OCI-LY1 (cell line): Measurements from ENCODE around the gene HERC6.

Experiments used
- H2AFZ ChIP-seq: fragments of 200-600 bp; sonication (generic), shearing (Covaris generic); 2 replicates; pipeline ENCODE4 v1.6.0; 2014; ENCODE audit warnings: antibody characterized with exemption, mild to moderate bottlenecking, low read length
- H3F3A ChIP-seq: fragments of 200-600 bp; sonication (generic), shearing (Covaris generic); 2 replicates; pipeline ENCODE4 v1.6.0; 2014; ENCODE audit warnings: mild to moderate bottlenecking, antibody characterized with exemption, low read length, moderate library complexity; ENCODE audit not compliant: insufficient read depth
- H3K27ac ChIP-seq: fragments of 200-600 bp; sonication (generic); 2 replicates; pipeline ENCODE4 v1.5.1; 2014; ENCODE audit warnings: low read length, mixed run types, mild to moderate bottlenecking, low read depth; ENCODE audit not compliant: poor library complexity, severe bottlenecking
- H3K27me3 ChIP-seq: fragments of 200-600 bp; sonication (generic); 2 replicates; pipeline ENCODE4 v1.6.0; 2014; ENCODE audit warnings: antibody characterized with exemption, mild to moderate bottlenecking, low read length, moderate library complexity; ENCODE audit not compliant: insufficient read depth
- H3K36me3 ChIP-seq: fragments of 200-600 bp; sonication (generic); 2 replicates; pipeline ENCODE4 v1.6.1; 2014; ENCODE audit warnings: mild to moderate bottlenecking, antibody characterized with exemption, low read length, moderate library complexity, mixed read lengths; ENCODE audit not compliant: insufficient read depth
- H3K4me1 ChIP-seq: fragments of 200-600 bp; sonication (generic); 2 replicates; pipeline ENCODE4 v1.5.1; 2014; ENCODE audit warnings: mild to moderate bottlenecking, low read length, moderate library complexity; ENCODE audit not compliant: insufficient read depth, severe bottlenecking
- H3K4me2 ChIP-seq: fragments of 200-600 bp; sonication (generic), shearing (Covaris generic); 2 replicates; pipeline ENCODE4 v1.6.1; 2014; ENCODE audit warnings: low read length
- H3K4me3 ChIP-seq: fragments of 200-600 bp; sonication (generic); 2 replicates; pipeline ENCODE4 v1.5.1; 2014; ENCODE audit warnings: low read length, low read depth, mild to moderate bottlenecking, mixed read lengths; ENCODE audit not compliant: poor library complexity, severe bottlenecking
- H3K79me2 ChIP-seq: fragments of 200-600 bp; shearing (Covaris generic); 2 replicates; pipeline ENCODE4 v1.6.1; 2016; ENCODE audit warnings: mixed run types, low read length, mixed read lengths; ENCODE audit not compliant: insufficient read depth
- H3K9ac ChIP-seq: fragments of 200-600 bp; sonication (generic), shearing (Covaris generic); 2 replicates; pipeline ENCODE4 v1.6.1; 2014; ENCODE audit warnings: mild to moderate bottlenecking, low read length, mixed read lengths
- H3K9me2 ChIP-seq: fragments of 200-600 bp; sonication (generic), shearing (Covaris generic); 2 replicates; pipeline ENCODE4 v1.6.1; 2014; ENCODE audit warnings: low read depth, mild to moderate bottlenecking, low read length, mixed read lengths
- H3K9me3 ChIP-seq: fragments of 200-600 bp; shearing (Covaris generic); 2 replicates; pipeline ENCODE4 v1.6.1; 2014; ENCODE audit warnings: low read length, mixed read lengths
- H4K20me1 ChIP-seq: fragments of 200-600 bp; sonication (generic), shearing (Covaris generic); 2 replicates; pipeline ENCODE4 v1.6.0; 2016; ENCODE audit warnings: mild to moderate bottlenecking, low read length; ENCODE audit not compliant: insufficient read depth
- EZH2 ChIP-seq: fragments of 200-600 bp; sonication (generic), shearing (Covaris generic); IDR thresholded peaks from 2 replicates; pipeline ENCODE4 v1.8.0; 2017; ENCODE audit warnings: borderline replicate concordance, mixed run types, mild to moderate bottlenecking, antibody characterized with exemption, low read length, moderate library complexity, mixed read lengths
- TF ChIP-seq, protein P1 (sequence below): fragments of 200-600 bp; sonication (generic), shearing (Covaris generic); IDR thresholded peaks from 2 replicates; pipeline ENCODE4 v1.5.1; 2017; ENCODE audit warnings: mild to moderate bottlenecking, antibody characterized with exemption, low read length, moderate library complexity, mixed read lengths

HERC6 gene

DNA sequence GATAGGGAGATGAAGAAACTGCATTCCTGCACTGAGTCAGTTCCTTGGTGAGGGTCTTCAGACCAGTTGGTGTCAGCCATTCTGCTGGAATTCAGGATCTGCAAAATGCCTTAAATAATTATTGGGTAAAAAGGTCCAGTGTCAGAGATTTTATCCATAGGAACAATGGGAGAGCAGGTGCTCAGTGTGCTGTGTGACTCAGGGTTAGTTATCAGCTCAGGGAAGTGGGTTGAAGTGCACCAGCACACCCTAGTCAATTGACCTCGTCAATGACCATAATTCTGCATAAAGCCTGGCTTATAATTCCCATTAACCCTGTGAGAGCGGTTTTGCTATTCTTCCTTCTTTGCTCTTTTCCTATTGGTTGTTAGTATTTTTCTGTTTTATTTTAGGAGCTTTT lies 37.3 kb downstream of the HERC6 start:
- Histone ChIP-seq H4K20me1 (no peaks in the 10 kb centered on the region), H3K79me2 (no peaks in the 10 kb centered on the region), H3K27me3 (no peaks in the 10 kb centered on the region), H3K36me3 (no peaks in the 10 kb centered on the region), H2AFZ (no peak overlapping the region), H3K9me3 (no peaks in the 10 kb centered on the region), H3K4me2 (no peak overlapping the region), H3K27ac (no peak overlapping the region), H3K4me1 (no peaks in the 10 kb centered on the region), H3F3A (no peaks in the 10 kb centered on the region), H3K9ac (no peak overlapping the region), H3K9me2 (no peaks in the 10 kb centered on the region), H3K4me3 (no peak overlapping the region)
- TF ChIP-seq EZH2 = no peak
- TF ChIP-seq, protein P1, sequence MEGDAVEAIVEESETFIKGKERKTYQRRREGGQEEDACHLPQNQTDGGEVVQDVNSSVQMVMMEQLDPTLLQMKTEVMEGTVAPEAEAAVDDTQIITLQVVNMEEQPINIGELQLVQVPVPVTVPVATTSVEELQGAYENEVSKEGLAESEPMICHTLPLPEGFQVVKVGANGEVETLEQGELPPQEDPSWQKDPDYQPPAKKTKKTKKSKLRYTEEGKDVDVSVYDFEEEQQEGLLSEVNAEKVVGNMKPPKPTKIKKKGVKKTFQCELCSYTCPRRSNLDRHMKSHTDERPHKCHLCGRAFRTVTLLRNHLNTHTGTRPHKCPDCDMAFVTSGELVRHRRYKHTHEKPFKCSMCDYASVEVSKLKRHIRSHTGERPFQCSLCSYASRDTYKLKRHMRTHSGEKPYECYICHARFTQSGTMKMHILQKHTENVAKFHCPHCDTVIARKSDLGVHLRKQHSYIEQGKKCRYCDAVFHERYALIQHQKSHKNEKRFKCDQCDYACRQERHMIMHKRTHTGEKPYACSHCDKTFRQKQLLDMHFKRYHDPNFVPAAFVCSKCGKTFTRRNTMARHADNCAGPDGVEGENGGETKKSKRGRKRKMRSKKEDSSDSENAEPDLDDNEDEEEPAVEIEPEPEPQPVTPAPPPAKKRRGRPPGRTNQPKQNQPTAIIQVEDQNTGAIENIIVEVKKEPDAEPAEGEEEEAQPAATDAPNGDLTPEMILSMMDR = no peak

DNA sequence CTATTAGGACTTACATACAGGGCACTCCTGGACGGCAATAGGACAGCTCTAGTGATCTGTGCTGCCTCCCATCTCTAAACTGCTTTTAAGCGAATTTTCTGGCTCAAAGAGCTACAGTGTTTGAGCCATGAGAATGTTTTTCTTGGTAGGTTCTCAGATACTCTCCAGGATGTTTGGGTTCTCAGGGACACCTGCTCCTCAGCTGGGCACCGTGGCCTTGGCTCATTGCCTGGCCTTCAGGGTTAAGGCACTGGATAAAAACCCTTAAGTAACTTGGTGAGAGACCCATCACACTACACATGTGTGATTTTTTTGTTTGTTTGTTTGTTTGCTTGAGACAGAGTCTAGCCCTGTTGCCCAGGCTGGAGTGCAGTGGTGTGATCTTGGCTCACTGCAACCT lies 39.8 kb downstream of the HERC6 start:
- Histone ChIP-seq H3K9me3 (no peaks in the 10 kb centered on the region), H3K4me2 (no peak overlapping the region), H2AFZ (no peak overlapping the region), H4K20me1 (no peaks in the 10 kb centered on the region), H3K9me2 (no peaks in the 10 kb centered on the region), H3K4me3 (no peak overlapping the region), H3K79me2 (no peaks in the 10 kb centered on the region), H3K9ac (no peak overlapping the region), H3F3A (no peaks in the 10 kb centered on the region), H3K27ac (no peak overlapping the region), H3K27me3 (no peaks in the 10 kb centered on the region), H3K36me3 (no peaks in the 10 kb centered on the region), H3K4me1 (no peaks in the 10 kb centered on the region)
- TF ChIP-seq EZH2 = no peak
- TF ChIP-seq, protein P1 = no peak

DNA sequence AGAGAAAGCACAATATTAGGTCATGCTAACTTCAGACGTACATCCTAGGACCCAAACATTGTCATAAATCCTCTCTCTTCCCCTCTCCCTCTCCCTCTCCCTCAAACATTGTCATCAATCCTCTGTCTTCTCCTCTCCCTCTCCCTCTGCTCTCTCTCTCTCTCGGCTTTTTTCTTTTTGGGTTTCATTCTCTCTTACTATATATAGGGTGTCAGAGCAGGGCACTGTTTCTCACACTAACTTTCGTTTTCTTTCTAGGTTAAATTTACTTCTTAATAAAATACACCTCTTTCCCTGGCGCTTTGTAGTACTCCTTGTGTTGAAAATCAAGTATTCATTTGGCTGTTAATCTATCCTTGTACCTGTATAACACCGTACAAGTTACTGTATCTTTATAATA lies 41.2 kb downstream of the HERC6 start:
- Histone ChIP-seq H3F3A (no peaks in the 10 kb centered on the region), H3K9ac (no peak overlapping the region), H3K27ac (no peak overlapping the region), H3K36me3 (no peaks in the 10 kb centered on the region), H3K4me1 (no peaks in the 10 kb centered on the region), H4K20me1 (no peaks in the 10 kb centered on the region), H3K79me2 (no peaks in the 10 kb centered on the region), H2AFZ (no peak overlapping the region), H3K9me3 (no peaks in the 10 kb centered on the region), H3K4me2 (no peak overlapping the region), H3K27me3 (no peaks in the 10 kb centered on the region), H3K9me2 (no peaks in the 10 kb centered on the region), H3K4me3 (no peak overlapping the region)
- no peak for TF ChIP-seq EZH2
- TF ChIP-seq, protein P1 = no peak
